Endothelial cell of umbilical vein (primary cell): ENCODE measurements around the gene SDR39U1. TPM values are rescaled to one million over a fixed set of nuclear protein-coding genes. Genes with fewer than 3 reads are reported as not detected.

ENCODE experiments used
- BruUV-seq: library from RNA; stranded (reverse); fragments of 400-500 nt; replicated peaks from 2 replicates; lab custom pipeline; 2021; lab: Mats Ljungman, UMichigan
- CTCF ChIA-PET: fragments of 300-600, 350-600 bp; sonication (Branson Sonifier 250); formaldehyde crosslinking; loops from one replicate; lab custom pipeline; 2021; ENCODE audit warnings: antibody characterized with exemption, inconsistent platforms; lab: Charles Lee
- POLR2A ChIA-PET: fragments of 300-600, 350-600 bp; sonication (Branson Sonifier 250); formaldehyde crosslinking; loops from one replicate; lab custom pipeline; 2021; ENCODE audit warnings: antibody characterized with exemption, inconsistent platforms; lab: Charles Lee
- DNase-seq: peaks from one replicate; pipeline ENCODE4 v3.0.0-alpha.2; 2011; ENCODE audit warnings: low read depth, low spot score
- FAIRE-seq: peaks from 2 replicates; lab custom pipeline; 2011; peaks lifted over from hg19 to GRCh38; lab: Jason Lieb, UNC
- H2AFZ ChIP-seq: 2 replicates; pipeline ENCODE4 v1.6.0; 2012; ENCODE audit warnings: low read depth, low read length, control low read depth, inconsistent platforms
- H3K27ac ChIP-seq: 2 replicates; pipeline ENCODE4 v1.5.1; 2011; ENCODE audit warnings: low read depth, mild to moderate bottlenecking, control low read depth, low read length, moderate library complexity; ENCODE audit not compliant: insufficient read depth
- H3K27me3 ChIP-seq, 2 experiments: 2 replicates each; pipeline versions ENCODE4 v1.6.0 to v1.6.1; 2011; ENCODE audit warnings: low read length in 2 of 2, mixed read lengths in 1 of 2; ENCODE audit not compliant: control insufficient read depth in 2 of 2, insufficient read depth in 2 of 2
- H3K36me3 ChIP-seq, 2 experiments: 2 replicates in 1 of 2; 3 replicates in 1 of 2; pipeline ENCODE4 v1.5.1; 2011; ENCODE audit warnings: low read length in 2 of 2, mild to moderate bottlenecking in 1 of 2, moderate library complexity in 1 of 2; ENCODE audit not compliant: control insufficient read depth in 2 of 2, insufficient read depth in 2 of 2; ENCODE audit errors: extremely low read depth in 1 of 2
- H3K4me1 ChIP-seq: 3 replicates; pipeline ENCODE4 v1.5.1; 2011; ENCODE audit warnings: mild to moderate bottlenecking, low read length; ENCODE audit not compliant: control insufficient read depth, insufficient read depth; ENCODE audit errors: extremely low read depth
- H3K4me2 ChIP-seq: 2 replicates; pipeline ENCODE4 v1.6.1; 2011; ENCODE audit warnings: low read length, control low read depth, mixed read lengths; ENCODE audit not compliant: insufficient read depth
- H3K4me3 ChIP-seq, 3 experiments: fragments of 200-600 bp in 1 of 3; sonication (generic), shearing (Covaris generic) in 1 of 3; replicated peaks in 1 of 3; 2 replicates each; pipeline ENCODE4 v1.5.1; 2011 to 2016; ENCODE audit warnings: control low read depth in 3 of 3, low read length in 3 of 3, mild to moderate bottlenecking in 2 of 3, inconsistent platforms in 1 of 3, low read depth in 1 of 3, moderate library complexity in 1 of 3; ENCODE audit not compliant: insufficient read depth in 1 of 3
- H3K79me2 ChIP-seq: 2 replicates; pipeline ENCODE4 v1.6.0; 2012; ENCODE audit warnings: low read length, inconsistent platforms; ENCODE audit not compliant: control insufficient read depth, insufficient read depth
- H3K9ac ChIP-seq: replicated peaks from 2 replicates; pipeline ENCODE3; 2011; ENCODE audit warnings: low read length, control low read depth; ENCODE audit not compliant: insufficient read depth; ENCODE audit errors: extremely low read depth
- H3K9me1 ChIP-seq: replicated peaks from 3 replicates; pipeline ENCODE4 v1.6.0; 2011; ENCODE audit warnings: mild to moderate bottlenecking, low read length; ENCODE audit not compliant: control insufficient read depth, insufficient read depth; ENCODE audit errors: extremely low read depth
- H3K9me3 ChIP-seq: replicated peaks from 2 replicates; pipeline ENCODE4 v1.5.1; 2012; ENCODE audit warnings: low read length, inconsistent platforms; ENCODE audit not compliant: control insufficient read depth, insufficient read depth
- H4K20me1 ChIP-seq: replicated peaks from 2 replicates; pipeline ENCODE3; 2011; ENCODE audit warnings: mild to moderate bottlenecking, low read length; ENCODE audit not compliant: control insufficient read depth, insufficient read depth; ENCODE audit errors: extremely low read depth
- CTCF ChIP-seq, 2 donors: IDR thresholded peaks; 1 replicate in 1 of 2; 2 replicates in 1 of 2; pipeline ENCODE4 v1.5.1; 2011; ENCODE audit warnings: low read length in 2 of 2, mild to moderate bottlenecking in 2 of 2, moderate library complexity in 2 of 2, control low read depth in 1 of 2, inconsistent platforms in 1 of 2, low read depth in 1 of 2; ENCODE audit not compliant: insufficient read depth in 1 of 2; ENCODE audit errors: extremely low read depth in 1 of 2
- EZH2 ChIP-seq: IDR thresholded peaks from 2 replicates; pipeline ENCODE4 v1.6.1; 2012; ENCODE audit warnings: borderline replicate concordance, low read depth, mild to moderate bottlenecking, moderate library complexity, low read length, inconsistent platforms; ENCODE audit not compliant: severe bottlenecking
- FOS ChIP-seq: IDR thresholded peaks from 2 replicates; pipeline ENCODE4 v1.6.1; 2011; ENCODE audit warnings: mild to moderate bottlenecking, low read length, moderate library complexity, borderline replicate concordance; ENCODE audit not compliant: insufficient read depth
- GATA2 ChIP-seq: IDR thresholded peaks from 2 replicates; pipeline ENCODE4 v1.7.0; 2011; ENCODE audit warnings: low read depth, mild to moderate bottlenecking, moderate library complexity, mixed read lengths, low read length; ENCODE audit not compliant: insufficient read length, insufficient read depth
- JUN ChIP-seq: IDR thresholded peaks from 2 replicates; pipeline ENCODE4 v1.6.1; 2011; ENCODE audit warnings: borderline replicate concordance, low read depth; ENCODE audit not compliant: insufficient read length, insufficient read depth
- MAX ChIP-seq: IDR thresholded peaks from 2 replicates; pipeline ENCODE4 v1.6.1; 2011; ENCODE audit not compliant: insufficient read depth, insufficient read length
- MYC ChIP-seq: IDR thresholded peaks from one replicate; pipeline ENCODE4 v1.6.1; 2011; ENCODE audit warnings: mild to moderate bottlenecking, low read depth, low read length
- POLR2A ChIP-seq: IDR thresholded peaks from 2 replicates; pipeline ENCODE4 v1.6.1; 2012; ENCODE audit warnings: low read depth, mild to moderate bottlenecking, control low read depth, low read length
- POLR2AphosphoS5 ChIP-seq: IDR thresholded peaks from 2 replicates; pipeline ENCODE4 v1.6.1; 2012; ENCODE audit warnings: low read depth, mild to moderate bottlenecking, control low read depth, low read length, moderate library complexity; ENCODE audit not compliant: insufficient read depth
- dilution Hi-C: fragments of 300-500 bp; cut with MboI; formaldehyde crosslinking; loops from one replicate; pipeline ENCODE4 v1.15.0; 2019; ENCODE audit warnings: low sequenced_read_pairs; ENCODE audit not compliant: extremely low pct_ligation_motif_present
- intact Hi-C: fragments of 100-400 bp; cut with micrococcal nuclease; formaldehyde crosslinking; loops from one replicate; pipeline ENCODE4 v1.10.0; 2022
- polyA plus RNA-seq, 4 experiments: library from polyadenylated mRNA; depleted of rRNA in 3 of 4; stranded (reverse) in 3 of 4; unstranded in 1 of 4; fragments of >200 nt; gene quantifications; 2 replicates each; pipeline versions ENCODE4 v1.2.1 to v1.2.3, GENCODE V29; 2011 to 2012; ENCODE audit warnings: missing spikeins in 1 of 4
- total RNA-seq: library from RNA; stranded (reverse); gene quantifications from 2 replicates; pipeline ENCODE4 v1.2.3, GENCODE V29; 2021

The SDR39U1 gene
- total and polyA plus RNA-seq, 2 donors (not counting 3 experiments of a cell fraction or from before 2014, with no cell fraction given) = 40.2 to 72.6 TPM

- no peaks in the 10 kb centered on the region for H3K9me1 ChIP-seq
- no peak overlapping the region for H3K9ac ChIP-seq
- peaks cover under 1 to 9% of the 10 kb centered on the region in 2 experiments for H3K36me3 ChIP-seq
- no peak overlapping the region for H3K4me3 ChIP-seq
- CTCF ChIA-PET = interaction anchor here (1.0 to 2.4 kb wide), 3 partner anchors 8 to 94 kb away, joined by 3 to 6 read pairs (median 4); no protein-coding TSS in a partner anchor
- dilution Hi-C loops (no loop called here), intact Hi-C loops (no loop called here)
- FAIRE-seq (no peak), DNase-seq (no peak)
- no peak overlapping the region for H2AFZ ChIP-seq
- H3K4me2 ChIP-seq = no peak overlapping the region
- H3K27ac ChIP-seq = no peak overlapping the region
- no peaks in the 10 kb centered on the region for H3K9me3 ChIP-seq
- POLR2A ChIA-PET = no interaction called here
- H3K4me1 ChIP-seq = peaks cover 68% of the 10 kb centered on the region
- no peaks in the 10 kb centered on the region for H4K20me1 ChIP-seq
- H3K79me2 ChIP-seq = peaks cover 20% of the 10 kb centered on the region
- BruUV-seq = no TSS peak
- no peaks in the 10 kb centered on the region for H3K27me3 ChIP-seq
- TF ChIP-seq GATA2 (no peak), CTCF (IDR thresholded peaks at IDR 0.05; ENCODE audit: extremely low read depth in 1 of 2, insufficient read depth in 1 of 2, low read depth in 1 of 2, low read length in 2 of 2) (no peak), POLR2AphosphoS5 (no peak), MYC (no peak), JUN (no peak), FOS (no peak), POLR2A (no peak), MAX (no peak), EZH2 (no peak)
Observed at GRCh38 chr14:24427537-24428508, 14.8 kb downstream of the SDR39U1 start.
